D721Med (cell line): ENCODE results near the gene MITF.

Experiments used
- DNase-seq: peaks from one replicate; pipeline ENCODE4 v3.0.0; 2011; ENCODE audit warnings: low spot score; ENCODE audit not compliant: insufficient read length
- FAIRE-seq: peaks from 2 replicates; lab custom pipeline; 2011; peaks lifted over from hg19 to GRCh38; lab: Jason Lieb, UNC
- TF ChIP-seq, protein P1 (sequence below): IDR thresholded peaks from 2 replicates; pipeline ENCODE4 v1.5.1; 2012; ENCODE audit warnings: mild to moderate bottlenecking, control low read depth; ENCODE audit not compliant: insufficient read depth; ENCODE audit errors: missing control alignments

The MITF gene

DNA sequence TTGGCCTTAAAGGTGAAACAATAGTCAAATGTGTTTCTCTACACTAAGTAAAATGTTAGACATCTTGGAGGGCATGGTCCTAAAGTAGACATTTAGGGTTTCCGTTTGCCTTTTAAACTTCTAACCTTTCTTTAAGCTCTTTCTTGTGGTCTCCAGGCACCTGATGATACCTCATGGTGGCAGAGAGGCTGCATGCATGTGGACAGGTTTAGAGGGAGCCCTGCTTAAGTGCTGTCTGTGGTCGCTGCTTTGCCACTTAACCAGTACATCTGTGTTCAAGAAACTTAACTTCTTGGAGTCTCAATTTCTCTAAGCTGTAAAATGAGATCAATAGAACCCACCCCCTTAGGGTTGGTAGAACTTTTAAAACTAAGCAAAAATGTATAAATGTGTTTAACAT lies 6.2 kb downstream of the MITF start:
- DNase-seq: no peak
- no peak for FAIRE-seq
- TF ChIP-seq, protein P1, sequence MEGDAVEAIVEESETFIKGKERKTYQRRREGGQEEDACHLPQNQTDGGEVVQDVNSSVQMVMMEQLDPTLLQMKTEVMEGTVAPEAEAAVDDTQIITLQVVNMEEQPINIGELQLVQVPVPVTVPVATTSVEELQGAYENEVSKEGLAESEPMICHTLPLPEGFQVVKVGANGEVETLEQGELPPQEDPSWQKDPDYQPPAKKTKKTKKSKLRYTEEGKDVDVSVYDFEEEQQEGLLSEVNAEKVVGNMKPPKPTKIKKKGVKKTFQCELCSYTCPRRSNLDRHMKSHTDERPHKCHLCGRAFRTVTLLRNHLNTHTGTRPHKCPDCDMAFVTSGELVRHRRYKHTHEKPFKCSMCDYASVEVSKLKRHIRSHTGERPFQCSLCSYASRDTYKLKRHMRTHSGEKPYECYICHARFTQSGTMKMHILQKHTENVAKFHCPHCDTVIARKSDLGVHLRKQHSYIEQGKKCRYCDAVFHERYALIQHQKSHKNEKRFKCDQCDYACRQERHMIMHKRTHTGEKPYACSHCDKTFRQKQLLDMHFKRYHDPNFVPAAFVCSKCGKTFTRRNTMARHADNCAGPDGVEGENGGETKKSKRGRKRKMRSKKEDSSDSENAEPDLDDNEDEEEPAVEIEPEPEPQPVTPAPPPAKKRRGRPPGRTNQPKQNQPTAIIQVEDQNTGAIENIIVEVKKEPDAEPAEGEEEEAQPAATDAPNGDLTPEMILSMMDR: no peak

DNA sequence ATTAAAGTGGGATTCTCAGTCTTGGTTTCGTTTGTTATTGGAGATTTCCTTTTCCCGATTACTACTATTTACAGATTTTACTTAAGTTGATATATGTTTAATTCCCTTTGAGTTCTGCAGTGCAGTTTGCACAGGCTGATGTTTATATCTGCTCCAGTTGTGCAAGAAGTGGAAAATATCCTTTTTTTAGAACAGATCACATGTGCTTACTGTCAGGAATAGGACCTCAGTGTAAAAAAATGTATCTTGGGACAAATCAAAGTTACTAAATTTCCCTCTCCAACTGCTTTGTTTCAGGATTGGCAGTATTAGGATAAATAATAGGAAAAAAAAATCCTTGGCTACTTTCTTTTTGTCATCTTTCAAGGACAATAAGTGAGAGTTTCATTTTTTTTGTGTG lies 6.9 kb downstream of the MITF start:
- FAIRE-seq (no peak), DNase-seq (no peak)
- TF ChIP-seq, protein P1: no peak

DNA sequence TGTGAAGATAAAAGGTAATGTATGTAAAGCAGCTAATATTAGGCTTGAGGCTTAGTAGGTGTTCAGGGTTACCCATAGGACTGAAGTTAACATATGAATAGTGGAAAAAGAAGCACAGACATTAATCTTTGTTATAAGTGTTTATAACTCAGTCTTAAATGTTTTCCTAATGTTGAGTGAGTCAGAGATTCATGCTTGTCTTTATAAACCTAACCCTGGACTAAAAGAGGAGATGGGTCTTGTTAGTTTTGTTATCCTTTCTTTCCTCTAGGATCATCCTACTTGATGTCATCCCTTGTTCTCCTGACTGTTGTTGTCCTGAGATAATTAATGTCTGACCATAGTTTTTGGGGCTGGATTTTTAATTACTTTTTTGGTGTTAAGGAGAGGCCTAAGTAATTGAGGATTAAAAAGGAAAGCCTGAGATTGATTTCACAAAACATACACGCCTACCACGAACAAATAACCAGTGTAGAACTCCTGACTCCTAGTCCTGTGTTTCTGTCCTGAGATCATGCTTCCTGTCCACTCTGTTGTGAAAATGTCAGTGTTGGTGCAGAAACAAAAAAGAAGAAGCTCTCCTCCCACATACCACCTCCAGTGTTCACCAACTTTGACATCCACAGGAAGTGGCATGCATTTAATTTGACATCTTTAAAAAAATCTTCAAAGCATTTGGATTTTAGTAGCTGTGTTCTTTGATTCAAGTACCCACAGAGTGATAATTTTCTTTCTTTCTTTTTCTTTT lies 8.4 kb downstream of the MITF start:
- TF ChIP-seq, protein P1: no peak
- no peak for DNase-seq
- no peak for FAIRE-seq

DNA sequence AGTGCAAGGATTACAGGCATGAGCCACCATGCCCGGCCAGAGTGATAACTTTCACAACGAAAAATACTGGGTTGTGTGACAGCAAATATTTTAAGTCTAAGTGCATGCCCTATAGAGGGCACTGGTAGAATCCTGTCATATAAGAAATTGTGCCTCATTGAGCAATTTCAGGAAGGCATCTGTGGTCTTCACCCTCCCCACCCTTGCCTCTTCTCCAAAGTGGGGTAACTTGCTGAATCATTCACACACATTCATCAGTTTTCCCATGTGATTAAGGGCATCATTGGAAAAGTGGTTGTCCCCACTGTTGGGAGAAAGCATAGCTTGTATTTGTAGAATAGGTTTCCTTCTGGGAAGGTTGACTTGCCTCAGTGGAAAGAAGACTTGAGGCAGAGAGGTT lies 9.2 kb downstream of the MITF start:
- TF ChIP-seq, protein P1: no peak
- no peak for FAIRE-seq
- DNase-seq: no peak

DNA sequence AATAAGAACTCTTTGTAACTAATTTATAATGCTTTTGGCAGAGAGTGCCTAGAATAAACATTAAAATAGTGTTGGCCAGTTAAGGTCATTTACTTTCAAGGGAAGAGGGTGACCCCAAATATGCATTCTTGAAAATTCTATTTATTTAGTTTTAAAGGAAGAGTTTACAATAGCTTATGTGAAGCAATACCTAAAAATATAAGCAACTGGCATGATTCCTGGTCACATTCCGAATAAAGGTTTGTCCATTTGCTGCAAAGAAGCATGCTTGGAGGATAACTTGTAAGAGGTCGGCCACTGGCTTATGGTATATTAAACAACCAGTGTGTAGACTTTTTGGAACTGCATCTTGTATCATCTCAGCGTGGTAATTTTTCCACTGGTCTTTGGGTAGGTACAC lies 10.2 kb downstream of the MITF start:
- no peak for DNase-seq
- FAIRE-seq: no peak
- TF ChIP-seq, protein P1: no peak

DNA sequence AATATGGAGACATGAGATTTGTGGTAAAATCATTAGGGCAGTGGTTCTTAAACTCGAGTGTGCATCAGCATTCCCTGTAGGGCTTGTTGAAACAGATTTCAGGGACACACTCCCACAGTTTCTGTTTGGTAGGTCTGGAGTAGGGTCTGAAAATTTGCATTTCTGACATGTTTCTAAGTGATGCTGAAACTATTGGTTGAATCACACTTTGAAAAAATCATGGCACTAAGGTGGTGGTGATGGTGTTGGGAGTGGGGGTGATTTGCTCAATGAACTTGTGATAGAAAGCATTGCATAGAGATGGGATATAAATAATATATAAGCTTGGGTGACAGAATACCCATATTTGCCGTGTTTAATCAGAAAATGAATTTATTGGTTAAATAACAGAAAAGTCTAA lies 11.3 kb downstream of the MITF start:
- TF ChIP-seq, protein P1: no peak
- no peak for FAIRE-seq
- DNase-seq: no peak

DNA sequence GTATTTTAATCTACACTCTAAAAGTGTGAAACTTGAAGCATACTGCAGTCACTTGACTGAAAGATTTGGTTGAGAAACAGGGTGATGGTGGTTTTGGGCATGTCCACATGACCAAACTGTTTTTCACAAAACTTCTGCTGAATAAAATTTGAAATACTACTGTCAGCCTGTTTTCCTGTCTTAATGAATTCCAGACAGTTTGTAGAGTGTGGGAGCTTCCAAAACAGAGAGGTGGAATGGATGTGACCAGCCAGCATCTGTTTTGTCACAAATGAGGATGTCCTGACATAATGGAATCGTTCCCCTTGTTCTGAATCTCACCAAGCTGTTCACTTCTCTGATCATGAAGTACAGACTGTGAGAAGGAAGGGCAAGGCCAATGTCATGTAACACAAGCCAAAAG lies 11.8 kb downstream of the MITF start:
- TF ChIP-seq, protein P1: no peak
- DNase-seq: no peak
- FAIRE-seq: no peak
